MV-4-11 (cell line): ENCODE data around the gene PAX7.

Source experiments
- DNase-seq: peaks from one replicate; lab custom pipeline; 2025; lab: John Stamatoyannopoulos, UW

The PAX7 gene

DNA sequence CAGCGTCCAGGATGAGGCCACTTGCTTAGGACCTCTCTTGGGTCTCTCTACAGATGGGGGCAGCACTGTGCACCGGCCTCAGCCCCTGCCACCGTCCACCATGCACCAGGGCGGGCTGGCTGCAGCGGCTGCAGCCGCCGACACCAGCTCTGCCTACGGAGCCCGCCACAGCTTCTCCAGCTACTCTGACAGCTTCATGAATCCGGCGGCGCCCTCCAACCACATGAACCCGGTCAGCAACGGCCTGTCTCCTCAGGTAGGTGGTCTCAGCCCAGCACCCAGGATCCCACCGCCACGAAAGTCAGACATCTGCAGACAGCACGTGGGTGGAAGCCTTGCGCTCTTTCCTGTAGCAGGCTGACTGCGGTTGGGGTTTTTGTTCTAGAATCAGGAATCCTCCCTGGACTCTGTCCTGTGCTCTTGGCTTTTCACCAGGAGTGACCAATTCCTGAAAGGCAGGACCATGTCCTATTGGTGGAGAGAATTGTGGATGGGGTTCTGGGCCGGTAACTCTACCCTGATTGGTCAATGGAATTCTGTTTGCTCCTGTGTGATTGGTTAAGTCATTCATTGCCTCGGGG lies 72.5 kb downstream of the PAX7 start:
- no peak for DNase-seq

- no peak for DNase-seq
Measured at GRCh38 chr1:18705811-18706210, 75.2 kb downstream of the PAX7 start.

GRCh38 chr1:18707696-18708257 lies 77.1 kb downstream of the PAX7 start:
- no peak for DNase-seq

DNA sequence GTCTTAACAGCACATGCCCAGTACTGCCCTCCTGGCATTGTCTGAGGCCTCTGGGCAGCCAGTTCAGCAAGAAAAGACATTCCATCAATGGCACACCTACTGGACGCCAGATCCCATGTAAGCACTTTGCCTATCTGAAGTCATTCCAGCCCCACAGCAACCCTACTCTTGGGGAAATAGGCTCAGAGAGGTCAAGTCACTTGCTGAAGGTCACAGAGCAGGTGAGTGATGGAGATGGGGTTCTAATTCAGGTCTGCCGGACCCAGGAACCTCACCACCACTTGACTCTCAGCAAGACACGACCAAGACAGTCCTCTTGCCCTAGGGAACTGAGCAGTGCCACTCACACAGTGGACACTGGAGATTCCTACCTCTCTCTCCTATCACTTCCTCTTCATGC lies 79.4 kb downstream of the PAX7 start:
- no peak for DNase-seq

DNA sequence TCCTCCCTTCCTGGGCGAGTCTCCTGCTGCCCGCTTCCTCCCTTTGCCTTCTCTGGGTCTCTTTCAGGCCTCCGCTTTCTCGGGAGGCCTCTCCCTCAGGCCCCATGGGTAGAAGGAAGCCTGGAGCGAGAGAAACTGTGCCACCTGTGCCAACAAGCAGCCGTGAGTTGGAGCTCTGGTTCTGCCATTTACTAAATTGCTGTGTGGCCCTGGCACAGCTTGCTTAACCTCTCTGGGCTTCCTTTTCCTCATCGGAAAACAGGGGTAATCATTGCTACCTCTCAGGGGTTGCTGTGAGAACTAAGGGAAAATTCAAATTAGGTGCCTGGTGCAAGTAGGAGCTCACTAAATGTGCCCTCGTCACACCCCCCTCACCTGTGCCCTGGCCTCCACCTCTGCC lies 80.4 kb downstream of the PAX7 start:
- DNase-seq: no peak

DNA sequence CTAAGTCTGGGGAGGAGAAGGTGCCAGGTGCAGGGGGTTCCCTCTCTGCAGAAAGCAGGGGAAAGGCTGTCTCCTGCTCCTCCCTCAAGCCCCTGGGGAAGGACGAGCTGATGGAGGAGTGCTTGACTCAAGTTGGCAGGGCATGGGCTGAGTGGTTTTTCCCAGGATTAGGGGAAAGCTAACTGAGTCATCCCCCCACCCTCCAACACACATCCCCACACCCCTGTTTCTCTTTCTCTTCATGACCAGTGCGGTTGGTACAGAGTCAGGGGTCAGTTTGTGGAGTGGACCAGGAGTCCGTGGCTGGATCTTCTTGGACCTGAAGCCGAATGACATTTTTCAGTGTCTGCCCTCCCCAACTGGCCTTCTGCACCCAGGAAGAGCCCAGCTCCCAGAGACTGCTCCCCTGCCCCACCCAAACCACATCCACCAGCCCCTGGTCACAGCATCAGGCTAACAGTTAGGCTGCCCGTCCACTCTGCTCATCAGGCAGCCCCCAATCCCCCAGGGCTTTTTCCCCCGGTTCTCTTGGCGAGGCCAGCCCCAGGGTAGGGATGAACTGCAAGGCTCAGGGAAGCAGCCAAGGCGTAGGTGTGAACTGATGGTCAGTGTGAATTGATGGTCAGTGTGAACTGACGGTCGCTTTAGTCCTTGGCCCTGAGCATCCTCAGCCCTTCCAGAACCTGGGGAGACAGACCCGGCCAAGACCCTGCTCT lies 81.0 kb downstream of the PAX7 start:
- no peak for DNase-seq

DNA sequence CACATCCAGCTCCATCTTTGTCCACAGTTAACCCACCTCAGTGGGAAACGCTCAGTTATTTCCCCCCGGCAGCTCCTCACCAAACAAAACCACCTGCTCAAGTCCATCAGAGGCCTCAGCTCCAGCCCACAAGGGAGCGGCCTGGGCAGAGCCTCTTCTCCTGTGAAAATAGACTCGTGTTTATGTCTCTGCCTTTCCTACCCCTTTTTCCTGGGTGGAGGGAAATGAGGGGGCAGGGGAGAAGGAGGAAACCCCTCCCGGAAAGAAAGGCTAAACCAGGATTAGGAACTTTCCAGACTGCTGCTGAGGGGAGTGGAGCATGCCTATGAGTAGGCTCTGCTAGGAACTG lies 81.6 kb downstream of the PAX7 start:
- DNase-seq: no peak

DNA sequence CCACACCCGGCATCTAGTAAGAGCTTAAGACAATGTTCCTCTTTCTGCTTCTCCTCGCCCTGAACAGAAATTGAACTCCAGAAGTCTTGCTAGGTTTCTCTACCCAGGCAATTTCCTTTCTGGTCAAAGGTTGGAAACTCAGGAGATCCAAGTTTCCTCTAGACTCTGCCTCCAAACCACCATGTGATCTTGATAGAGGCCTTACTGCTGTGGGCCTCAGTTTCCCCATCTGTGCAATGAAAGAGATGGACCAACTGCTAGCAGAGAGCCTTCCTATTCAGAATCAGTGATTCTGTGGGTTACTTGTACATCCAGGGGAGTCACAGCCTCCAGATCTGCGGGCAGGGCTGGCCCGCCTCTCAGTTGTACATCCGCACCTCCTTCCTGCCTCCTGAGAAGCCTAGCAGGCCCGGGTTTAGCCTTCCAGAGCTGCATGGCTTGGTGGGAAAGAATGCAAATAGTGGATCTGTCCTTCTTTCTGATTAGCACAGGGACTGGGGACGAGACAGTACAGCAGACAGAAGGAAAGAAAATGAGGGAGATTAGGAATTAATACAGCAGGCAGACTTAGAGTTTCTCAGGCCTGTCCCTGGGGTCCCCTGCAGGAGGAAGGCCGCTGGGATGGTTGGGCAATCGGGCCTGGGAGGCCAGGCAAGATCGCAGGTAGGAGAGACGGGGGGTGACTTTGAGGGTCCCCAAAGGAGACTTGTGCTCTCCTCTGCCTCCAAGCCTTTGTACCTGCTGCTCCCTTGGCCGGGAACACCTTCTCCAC lies 83.9 kb downstream of the PAX7 start:
- no peak for DNase-seq

- no peak for DNase-seq
Measured at GRCh38 chr1:18716112-18716784, 85.6 kb downstream of the PAX7 start.

DNA sequence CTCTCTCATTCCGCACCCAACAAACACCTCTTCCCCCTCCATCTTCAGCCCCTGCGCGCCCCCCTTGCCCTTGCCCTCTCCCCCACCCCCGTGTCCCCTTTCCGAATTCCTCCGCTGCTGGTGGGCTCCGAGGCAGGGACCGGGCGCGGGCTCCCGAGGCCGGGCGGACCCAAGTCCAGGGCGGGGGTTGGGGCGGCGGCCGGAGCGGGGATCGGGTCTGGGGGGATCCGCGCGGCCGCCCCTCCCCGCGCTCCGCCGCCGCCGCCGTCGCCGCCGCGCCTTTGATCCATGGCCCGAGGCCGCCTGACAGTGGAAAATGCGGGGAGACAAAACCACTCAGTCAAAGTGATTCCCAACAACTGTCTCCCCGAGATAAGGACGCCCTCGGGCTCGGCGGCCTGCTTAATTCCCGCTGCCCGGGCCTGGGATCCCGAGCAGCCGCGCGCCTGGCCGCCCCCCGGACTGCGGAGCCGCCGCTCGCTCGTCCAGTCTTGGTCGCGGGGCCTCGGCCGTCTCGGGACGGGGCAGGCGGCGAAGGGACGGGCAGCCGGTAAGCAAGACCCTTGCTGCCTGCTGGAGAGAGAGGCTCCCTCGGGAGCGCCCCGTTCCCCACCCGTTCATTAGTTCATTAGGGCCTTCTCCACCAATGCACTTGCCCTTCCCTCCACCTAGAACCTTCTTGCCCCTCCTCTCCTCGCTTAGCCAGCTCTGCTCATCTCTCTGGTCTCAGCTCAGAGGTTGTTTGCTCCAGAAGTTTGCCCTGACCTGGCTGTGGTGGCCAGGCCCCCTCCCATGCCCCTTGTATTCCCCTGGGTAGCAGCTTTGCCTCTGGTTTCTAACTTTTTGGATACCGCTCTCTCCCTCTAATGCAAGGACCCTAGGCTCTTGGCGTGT lies 86.4 kb downstream of the PAX7 start:
- DNase-seq: no peak

DNA sequence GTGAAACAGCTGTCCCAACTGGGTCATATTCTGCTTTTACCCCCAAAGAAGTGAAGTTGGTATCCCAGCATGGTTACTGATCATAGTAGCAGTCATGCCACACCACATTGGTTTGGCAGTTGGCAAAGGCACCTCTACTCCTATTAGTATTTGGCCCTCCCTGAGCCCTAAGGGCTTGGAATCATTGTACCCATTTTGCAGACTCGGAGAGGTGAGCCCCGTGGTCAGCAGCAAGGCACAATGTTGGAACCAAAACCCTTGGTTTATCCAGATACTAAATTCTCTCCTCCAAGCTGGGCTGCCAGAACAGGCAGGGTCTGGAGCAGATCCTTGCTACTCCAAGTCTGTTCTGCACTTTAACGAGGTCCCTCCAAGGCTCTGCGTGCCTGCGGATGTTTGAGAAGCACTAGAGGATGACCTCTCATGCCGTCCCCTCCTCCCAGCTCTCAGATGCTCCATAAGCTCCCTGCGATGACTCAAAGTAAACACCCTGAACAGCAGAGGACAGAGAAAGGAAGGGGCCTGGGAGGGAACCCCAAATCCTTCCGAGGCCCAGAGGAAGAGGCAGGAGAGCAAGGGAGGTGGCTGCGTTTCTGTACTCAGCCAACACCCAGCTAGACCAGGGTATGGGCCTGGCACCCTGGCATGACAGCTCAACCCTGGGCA lies 89.3 kb downstream of the PAX7 start:
- DNase-seq: no peak

- no peak for DNase-seq
Measured at GRCh38 chr1:18721041-18721440, 90.4 kb downstream of the PAX7 start.

DNA sequence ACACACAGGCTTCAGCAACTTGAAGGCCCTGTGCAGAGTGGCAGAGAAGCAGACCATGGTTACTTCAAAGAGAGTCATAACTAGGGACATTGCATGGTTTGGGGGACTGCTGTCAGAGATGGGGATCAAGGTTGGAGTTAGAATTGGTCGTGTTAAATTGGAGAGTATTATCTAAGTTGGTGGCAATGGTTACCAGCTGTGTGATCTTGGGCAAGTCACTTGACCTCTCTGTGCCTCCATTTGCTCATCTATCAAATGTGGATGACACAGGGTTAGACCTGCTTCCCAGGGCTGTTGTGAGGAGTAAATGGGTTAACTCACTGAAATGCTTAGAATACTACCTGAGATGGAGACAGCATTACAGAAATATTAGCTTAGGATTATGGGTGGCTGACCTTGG lies 91.1 kb downstream of the PAX7 start:
- DNase-seq: no peak

DNA sequence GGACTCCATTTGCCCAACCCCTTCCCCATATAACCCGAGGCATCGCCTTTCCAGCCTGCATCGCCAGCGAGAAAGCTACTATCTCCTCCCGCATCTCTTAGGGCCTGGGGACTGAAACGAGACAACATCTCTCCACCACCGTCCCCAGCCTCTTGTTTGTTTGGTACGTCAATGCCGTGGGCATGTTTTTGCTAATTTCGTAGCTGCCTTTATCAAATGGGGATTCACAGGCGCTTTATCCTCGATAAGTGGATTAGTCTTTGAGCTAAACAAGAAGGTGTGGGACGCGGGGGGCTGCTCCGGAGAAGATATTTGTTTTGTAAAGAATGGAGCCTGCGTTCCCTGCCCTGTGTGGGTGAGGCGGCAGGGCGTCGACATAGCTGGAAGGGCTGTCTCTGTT lies 91.6 kb downstream of the PAX7 start:
- DNase-seq: no peak

DNA sequence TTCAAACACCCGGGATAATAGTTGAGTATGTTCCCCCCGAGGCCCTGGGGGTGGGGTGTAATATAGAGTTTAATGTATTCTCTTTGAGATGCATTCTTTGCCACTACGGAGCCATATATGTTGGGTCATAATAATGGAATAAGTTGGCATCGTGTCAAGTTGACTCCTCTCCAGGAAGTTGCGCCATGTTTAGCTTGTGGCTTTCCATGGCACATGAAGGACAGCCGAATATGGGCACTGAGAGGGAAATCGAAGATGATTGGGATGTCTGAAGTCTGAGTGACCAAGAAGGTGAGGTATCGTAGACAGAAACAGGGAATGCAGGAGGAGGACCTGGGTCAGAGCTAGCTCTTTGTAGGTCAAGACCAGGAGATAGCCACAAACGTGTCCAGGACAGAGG lies 92.6 kb downstream of the PAX7 start:
- no peak for DNase-seq

DNA sequence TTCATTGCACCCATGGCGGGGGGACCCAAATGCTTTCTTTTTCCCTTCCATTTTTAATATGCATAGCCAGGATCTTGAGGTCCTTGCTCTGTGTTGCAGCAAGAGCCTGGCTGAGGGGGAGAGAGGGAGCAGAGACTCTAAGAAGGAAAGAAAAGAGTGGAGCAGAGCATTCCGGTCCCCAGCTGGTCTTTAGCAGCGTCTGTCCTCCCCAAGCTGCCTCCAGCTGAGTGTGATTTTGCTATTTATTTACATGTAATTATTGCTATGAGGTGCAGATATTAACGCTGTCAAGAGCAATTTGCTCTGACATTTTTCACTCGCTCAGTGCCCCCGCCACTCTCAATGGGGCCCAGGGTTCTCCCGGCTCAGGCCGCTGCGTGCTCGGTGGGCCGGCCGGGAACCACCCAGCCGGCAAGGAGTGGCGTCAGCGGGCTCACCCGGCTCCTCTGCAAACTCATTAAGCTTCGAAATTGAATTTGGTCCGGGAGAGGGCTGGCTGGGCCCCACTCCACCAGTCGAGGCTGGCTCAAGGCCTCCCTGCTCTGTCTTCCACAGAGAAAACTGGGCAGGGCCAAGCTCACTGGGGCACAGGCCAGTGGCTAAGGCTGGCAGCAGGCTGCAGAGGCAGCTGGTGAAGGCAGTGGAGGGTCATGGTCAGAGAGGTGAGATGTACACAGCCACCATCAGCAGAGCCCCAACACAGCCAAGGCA lies 93.2 kb downstream of the PAX7 start:
- DNase-seq: no peak

DNA sequence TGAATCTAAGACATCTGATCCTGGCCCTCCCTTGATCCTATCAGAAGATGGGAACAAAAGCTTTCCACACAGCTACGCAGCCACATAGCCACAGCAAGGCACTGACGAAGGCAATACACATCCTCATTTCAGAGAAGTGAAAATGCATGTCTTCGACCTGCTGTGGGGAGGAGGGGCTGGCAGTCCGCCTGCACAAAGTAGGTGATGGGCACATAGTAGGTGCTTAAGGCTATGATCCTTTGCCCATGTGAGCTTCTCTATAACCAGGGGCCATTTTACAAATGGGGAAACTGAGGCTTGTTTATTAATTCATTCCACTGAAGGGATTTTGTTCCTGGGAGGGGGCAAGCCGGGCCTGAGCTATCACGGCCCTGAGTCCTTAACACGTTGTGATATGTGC lies 94.2 kb downstream of the PAX7 start:
- DNase-seq: no peak

- no peak for DNase-seq
Measured at GRCh38 chr1:18725231-18725895, 94.7 kb downstream of the PAX7 start.

- DNase-seq: no peak
Measured at GRCh38 chr1:18726368-18726767, 95.7 kb downstream of the PAX7 start.

DNA sequence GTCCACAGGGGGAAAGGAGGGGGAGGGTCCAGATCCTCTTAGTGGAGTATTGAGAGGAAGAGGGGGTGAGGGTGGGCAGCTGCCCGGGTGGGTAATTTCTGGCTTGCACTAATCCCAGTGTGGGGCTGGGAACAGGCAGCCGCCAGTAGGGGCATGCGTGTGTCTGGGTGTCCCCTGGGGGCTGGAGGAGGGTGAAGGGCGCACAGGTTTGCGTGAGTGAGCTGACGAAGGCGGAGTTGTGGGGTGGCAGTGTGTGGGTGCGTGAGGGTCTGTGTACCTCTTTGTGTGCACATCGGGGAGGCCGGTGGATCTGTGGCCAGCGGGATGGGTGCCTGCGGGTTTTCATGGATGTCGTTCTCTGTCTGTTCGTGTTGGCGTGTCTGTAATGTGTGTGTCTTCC lies 97.3 kb downstream of the PAX7 start:
- no peak for DNase-seq
